Measurements from ENCODE around the gene RPS16. TPM values are rescaled to one million over a fixed set of nuclear protein-coding genes. Genes with fewer than 3 reads are reported as not detected.

Gene RPS16
- total and polyA plus RNA-seq, 2 of the 8 experiments (the other 6 are each of a cell fraction or from before 2014, with no cell fraction given) = 2,433 to 7,810 TPM

DNA sequence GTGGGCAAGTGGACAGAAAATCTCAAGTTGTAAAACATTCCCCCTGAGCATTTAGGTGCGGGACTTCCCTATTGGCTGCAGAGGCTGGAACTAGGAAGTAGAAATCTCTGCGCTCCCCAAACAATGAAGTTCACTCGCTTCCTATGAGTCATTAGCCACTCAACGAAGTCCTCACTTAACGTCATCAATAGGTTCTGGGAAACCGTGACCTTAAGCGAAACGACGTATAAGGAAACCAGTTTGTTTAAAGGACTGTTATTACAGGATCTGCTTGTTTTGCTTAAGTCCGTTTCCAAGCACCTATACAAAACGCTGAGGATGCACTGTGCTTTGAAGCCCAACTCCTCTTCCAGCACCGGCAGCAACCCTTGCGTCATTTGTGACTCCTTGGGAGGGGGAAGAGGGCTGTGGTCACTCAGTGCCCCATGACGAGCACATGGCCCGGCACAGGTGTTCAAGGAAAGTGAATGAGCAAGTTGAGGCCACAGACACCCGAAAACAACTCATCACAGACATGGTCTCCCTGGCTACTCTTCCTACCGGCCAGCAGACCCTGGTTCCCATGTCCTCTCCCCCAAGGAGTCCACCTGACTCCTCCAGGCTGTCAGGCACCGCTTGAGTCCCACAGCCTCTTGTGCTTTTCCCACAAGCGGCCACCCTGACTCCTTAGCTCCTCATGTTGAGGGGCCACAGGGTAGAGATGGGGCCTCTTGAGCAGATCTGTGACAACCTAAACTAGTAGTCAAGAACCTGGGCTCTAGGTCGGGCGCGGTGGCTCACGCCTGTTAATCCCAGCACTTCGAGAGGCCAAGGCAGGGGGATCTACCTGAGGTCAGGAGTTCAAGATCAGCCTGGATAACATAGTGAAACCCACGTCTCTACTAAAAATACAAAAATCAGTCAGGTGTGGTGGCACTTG is 4.8 kb downstream of the RPS16 start (continued):
- no peak for TF ChIP-seq SIN3A (conservative IDR thresholded peaks at IDR 0.05 in 1 of 2, IDR thresholded peaks at IDR 0.05 in 1 of 2; ENCODE audit: low read depth in 1 of 2, low read length in 2 of 2)

Data from H1 (cell line).